ENCODE results near the gene PERCC1. TPM values are rescaled to one million over a fixed set of nuclear protein-coding genes. Genes with fewer than 3 reads are reported as not detected.

The PERCC1 gene
- polyA plus RNA-seq, 6 donors from 2014 or later, result not detected

DNA sequence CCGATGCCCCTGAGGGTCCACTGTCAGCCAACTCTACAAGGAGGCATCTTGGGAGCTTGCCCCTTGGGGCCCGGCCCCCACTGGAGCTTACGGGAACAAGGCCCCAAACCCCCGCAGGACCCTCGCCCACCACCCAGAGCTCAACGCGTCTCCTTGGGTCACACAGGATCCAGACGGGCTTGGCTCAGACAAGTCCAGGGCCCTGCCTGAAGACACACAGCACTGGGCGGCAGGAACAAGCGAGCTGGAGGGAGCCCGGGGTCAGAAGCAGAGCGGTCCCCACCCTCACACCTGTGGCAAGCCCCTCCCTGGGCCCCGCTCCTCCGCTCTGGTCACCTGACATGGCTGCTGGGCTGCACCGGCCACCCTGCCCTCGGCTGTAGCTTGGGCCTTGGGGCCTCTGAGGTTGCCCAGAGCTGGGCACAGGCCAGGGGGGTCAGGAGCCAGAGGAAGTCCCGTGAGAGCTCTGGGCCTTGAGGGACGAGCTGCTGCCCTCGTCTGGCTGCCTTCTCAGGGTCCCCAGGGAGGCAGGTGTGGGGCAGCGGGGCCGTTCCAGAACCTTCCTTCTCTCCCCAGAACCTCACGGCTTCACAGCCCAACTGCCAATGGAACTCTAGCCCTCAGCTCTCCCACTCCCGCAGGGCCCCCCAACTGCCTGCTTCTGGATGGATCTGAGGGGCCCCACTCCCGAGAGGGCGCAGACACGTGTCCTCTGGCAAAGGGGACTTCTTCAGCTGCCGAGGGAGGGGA is 13.3 kb downstream of the PERCC1 start, which contains the start of gene CCDC154:
Gene CCDC154, minus strand, starts transcription at position 577 of the 750 bp plus-strand sequence. Its CDS starts 234 bp downstream, at position 343.
- H3K27ac Mint-ChIP-seq, result peak within 1 kb of the TSS in 5 of 6 donors; percentile 34 to 99 (median 49)

GRCh38 chr16:1444730-1445517 is 14.0 kb downstream of the PERCC1 start:
- Mint-ChIP-seq H3K4me3 (peak overlapping the region in 3 of 8 donors; percentile 35 to 78 (median 72)), H3K9me3 (no peaks in the 10 kb centered on the region), H3K27ac (peak overlapping the region in 3 of 6 donors; percentile 49 to 99 (median 85)), H3K4me1 (peaks cover 0 to 4% (median 3%) of the 10 kb centered on the region in 3 donors), H3K27me3 (no peaks in the 10 kb centered on the region), H3K36me3 (no peaks in the 10 kb centered on the region)
- DNase-seq (no peak), ATAC-seq (ENCODE audit: low read depth in 2 of 2) (peak; percentile 57 to 66)

More for the DNA sequence above, 13.3 kb downstream of the PERCC1 start, which contains the start of gene CCDC154:
- H3K27me3 Mint-ChIP-seq, result no peaks in the 10 kb centered on the region
- peaks cover 0 to 5% (median 3%) of the 10 kb centered on the region in 3 donors for H3K4me1 Mint-ChIP-seq
- H3K9me3 Mint-ChIP-seq, result no peaks in the 10 kb centered on the region
- peak within 1 kb of the TSS in 3 of 8 donors; percentile 35 to 78 (median 72) for H3K4me3 Mint-ChIP-seq
- ATAC-seq (ENCODE audit: low read depth in 2 of 2) (no peak), DNase-seq (no peak)
- no peaks in the 10 kb centered on the region for H3K36me3 Mint-ChIP-seq

DNA sequence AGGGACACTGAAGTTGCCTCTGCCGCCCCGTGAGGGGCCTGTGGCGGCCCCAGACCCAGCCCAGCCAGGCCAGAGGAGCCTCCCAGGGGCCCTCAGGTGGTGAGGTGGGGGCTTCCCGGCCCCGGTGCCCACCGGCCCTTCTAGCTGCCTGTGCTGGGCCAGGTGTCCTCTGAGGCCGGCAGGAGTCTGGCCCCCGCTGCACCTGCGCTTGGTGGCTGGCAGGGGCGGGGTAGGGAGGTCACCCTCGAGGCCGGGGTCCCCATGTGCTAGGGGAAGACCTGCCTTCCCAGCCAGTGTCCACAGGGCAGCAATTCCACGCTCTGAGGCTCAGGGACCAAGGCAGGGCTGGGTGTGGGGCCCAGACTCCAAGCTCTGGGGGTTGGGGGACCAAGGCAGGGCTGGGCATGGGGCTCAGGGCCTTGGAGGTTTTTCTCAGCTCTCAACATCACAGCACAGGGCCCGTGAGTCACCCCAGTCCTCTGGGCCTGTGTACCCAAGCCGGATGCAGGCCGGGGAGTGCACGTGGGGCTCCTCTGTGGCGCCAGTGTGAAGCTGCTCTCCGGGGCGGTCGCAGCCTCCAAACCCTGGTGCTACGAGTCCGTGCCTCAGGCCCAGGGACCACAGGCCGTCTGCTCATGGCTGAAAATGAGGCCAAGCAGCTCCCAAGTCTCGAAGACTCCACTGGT is 14.8 kb downstream of the PERCC1 start:
- H3K9me3 Mint-ChIP-seq, result no peaks in the 10 kb centered on the region
- peak overlapping the region in 3 of 6 donors; percentile 85 to 99 (median 88) for H3K27ac Mint-ChIP-seq
- H3K4me1 Mint-ChIP-seq, result no peaks in the 10 kb centered on the region
- no peaks in the 10 kb centered on the region for H3K27me3 Mint-ChIP-seq
- DNase-seq (no peak), ATAC-seq (ENCODE audit: low read depth in 2 of 2) (peak in 1 of 2 donors; percentile 17)
- no peaks in the 10 kb centered on the region for H3K36me3 Mint-ChIP-seq
- peak overlapping the region in 1 of 8 donors; percentile 72 for H3K4me3 Mint-ChIP-seq

DNA sequence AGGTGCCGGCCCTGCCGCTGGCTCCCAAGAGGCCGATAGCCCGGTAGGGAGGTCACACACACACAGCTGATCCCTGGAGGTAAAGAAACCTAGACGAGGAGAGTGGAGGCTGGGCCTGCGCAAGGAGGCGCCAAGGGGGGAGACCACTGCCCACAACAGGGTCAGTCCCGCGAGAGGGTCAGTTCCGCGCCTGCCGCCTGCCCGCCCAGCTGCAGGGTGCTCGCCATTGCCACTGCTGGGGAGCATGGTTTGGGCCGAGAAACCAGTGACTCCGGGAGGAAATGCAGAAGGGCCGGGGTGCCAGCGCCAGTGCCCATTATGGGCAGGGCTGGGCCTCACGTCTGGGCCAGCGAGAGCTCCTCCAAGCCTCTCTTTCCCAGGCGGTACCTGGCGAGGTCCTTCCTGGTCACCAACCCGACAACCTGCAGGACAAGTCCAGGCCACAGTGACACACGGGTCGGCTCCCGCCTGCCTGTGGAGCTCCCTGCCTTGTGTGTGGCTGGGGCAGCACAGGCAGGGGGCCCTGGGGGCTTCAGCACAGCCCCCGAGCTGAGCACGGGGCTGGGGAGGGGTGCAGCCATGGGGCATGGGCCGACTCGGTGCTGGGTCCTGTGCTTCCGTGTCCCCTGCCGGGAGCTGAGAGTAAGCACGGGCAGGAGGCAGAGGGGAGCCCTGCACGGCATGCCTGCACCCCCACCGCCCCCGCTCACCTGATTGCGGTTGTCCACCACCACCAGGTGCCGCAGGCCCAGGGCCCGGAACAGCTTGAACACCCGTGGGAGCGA is 15.6 kb downstream of the PERCC1 start:
- Mint-ChIP-seq H3K4me3 (peak overlapping the region in 1 of 8 donors; percentile 20), H3K9me3 (no peaks in the 10 kb centered on the region), H3K27me3 (no peaks in the 10 kb centered on the region), H3K4me1 (no peaks in the 10 kb centered on the region), H3K27ac (peak overlapping the region in 3 of 6 donors; percentile 81 to 85 (median 83)), H3K36me3 (peaks cover 0 to 2% of the 10 kb centered on the region in 2 donors)
- ATAC-seq (ENCODE audit: low read depth in 2 of 2) (no peak), DNase-seq (no peak)

DNA sequence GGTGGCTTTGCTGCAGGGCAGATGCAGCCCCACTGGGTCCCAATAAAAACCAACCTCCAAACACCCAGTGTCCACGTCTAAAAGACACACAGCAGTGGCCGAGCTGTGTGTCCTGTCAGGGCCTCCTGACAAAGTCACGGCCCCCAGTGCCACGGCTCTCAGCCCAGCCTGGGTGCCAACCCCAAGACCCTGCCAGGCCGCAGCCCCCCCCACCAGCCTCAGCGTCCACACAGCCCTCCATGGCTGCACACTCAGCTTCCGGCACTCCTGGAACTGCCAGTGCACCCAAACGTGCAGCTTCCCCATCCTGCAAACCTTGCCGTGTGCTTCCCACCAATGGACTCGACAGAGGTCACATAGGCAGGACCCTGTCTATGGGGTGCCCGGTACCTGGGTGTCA is 17.1 kb downstream of the PERCC1 start:
- Mint-ChIP-seq H3K9me3 (no peaks in the 10 kb centered on the region), H3K4me3 (no peak overlapping the region), H3K4me1 (no peaks in the 10 kb centered on the region), H3K36me3 (peaks cover 0 to 9% of the 10 kb centered on the region in 2 donors), H3K27ac (peak overlapping the region in 1 of 6 donors; percentile 72), H3K27me3 (no peaks in the 10 kb centered on the region)
- ATAC-seq (ENCODE audit: low read depth in 2 of 2) (no peak), DNase-seq (no peak)

GRCh38 chr16:1448536-1449116 is 17.7 kb downstream of the PERCC1 start:
- H3K27ac Mint-ChIP-seq, result no peak overlapping the region
- H3K9me3 Mint-ChIP-seq, result no peaks in the 10 kb centered on the region
- H3K4me1 Mint-ChIP-seq, result no peaks in the 10 kb centered on the region
- H3K27me3 Mint-ChIP-seq, result no peaks in the 10 kb centered on the region
- DNase-seq (no peak), ATAC-seq (ENCODE audit: low read depth in 2 of 2) (no peak)
- H3K4me3 Mint-ChIP-seq, result no peak overlapping the region
- H3K36me3 Mint-ChIP-seq, result peaks cover 0 to 9% of the 10 kb centered on the region in 2 donors

GRCh38 chr16:1449201-1449788 is 18.4 kb downstream of the PERCC1 start:
- peak overlapping the region in 1 of 6 donors; percentile 76 for H3K27ac Mint-ChIP-seq
- no peak overlapping the region for H3K4me3 Mint-ChIP-seq
- ATAC-seq (ENCODE audit: low read depth in 2 of 2) (no peak), DNase-seq (no peak)
- no peaks in the 10 kb centered on the region for H3K27me3 Mint-ChIP-seq
- H3K36me3 Mint-ChIP-seq, result peaks cover 0 to 9% of the 10 kb centered on the region in 2 donors
- H3K9me3 Mint-ChIP-seq, result no peaks in the 10 kb centered on the region
- H3K4me1 Mint-ChIP-seq, result no peaks in the 10 kb centered on the region

GRCh38 chr16:1450218-1450617 is 19.3 kb downstream of the PERCC1 start:
- DNase-seq (no peak), ATAC-seq (ENCODE audit: low read depth in 2 of 2) (no peak)
- Mint-ChIP-seq H3K27me3 (no peaks in the 10 kb centered on the region), H3K27ac (peak overlapping the region in 1 of 6 donors; percentile 88), H3K4me1 (no peaks in the 10 kb centered on the region), H3K4me3 (no peak overlapping the region), H3K9me3 (no peaks in the 10 kb centered on the region), H3K36me3 (peaks cover 0 to 9% of the 10 kb centered on the region in 2 donors)

- H3K27ac Mint-ChIP-seq, result no peak overlapping the region
- H3K4me3 Mint-ChIP-seq, result no peak overlapping the region
- H3K4me1 Mint-ChIP-seq, result no peaks in the 10 kb centered on the region
- no peaks in the 10 kb centered on the region for H3K27me3 Mint-ChIP-seq
- ATAC-seq (ENCODE audit: low read depth in 2 of 2) (no peak), DNase-seq (no peak)
- H3K36me3 Mint-ChIP-seq, result peaks cover 0 to 9% of the 10 kb centered on the region in 2 donors
- no peaks in the 10 kb centered on the region for H3K9me3 Mint-ChIP-seq
Measured at GRCh38 chr16:1450841-1451240, 20.0 kb downstream of the PERCC1 start.

DNA sequence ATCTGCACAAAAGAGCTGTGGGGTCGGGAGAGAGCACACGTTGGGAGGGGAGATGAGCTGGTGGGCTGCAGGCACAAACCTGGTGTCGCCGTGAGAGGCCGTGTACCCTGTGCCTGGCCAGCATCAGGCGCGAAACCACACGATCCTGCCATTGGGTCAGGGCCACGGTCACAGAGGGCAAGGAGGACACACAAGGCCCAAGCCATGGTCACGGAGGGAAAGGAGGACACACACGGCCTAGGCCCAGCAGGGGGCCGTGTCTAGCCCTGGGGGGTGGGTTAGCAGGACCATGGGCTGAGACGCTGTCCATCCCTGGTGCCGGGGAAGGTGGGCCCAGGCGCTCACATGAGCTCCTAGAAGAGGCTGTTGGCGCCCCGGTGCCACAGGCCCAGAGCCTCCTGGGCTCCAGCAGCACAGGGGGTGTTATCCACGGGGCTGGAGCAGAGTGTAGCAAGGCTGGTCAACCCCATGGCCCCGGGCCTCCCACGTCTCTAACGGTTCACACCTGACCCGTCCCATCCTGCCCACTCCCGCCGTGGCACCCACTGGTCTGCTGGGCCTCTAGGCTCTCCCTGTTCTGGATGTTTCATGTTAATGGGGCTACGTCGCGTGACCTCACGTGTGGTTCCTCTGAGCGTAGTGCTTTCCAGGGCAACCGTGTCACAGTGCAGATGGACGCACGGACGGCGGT is 21.0 kb downstream of the PERCC1 start:
- no peak for ATAC-seq (ENCODE audit: low read depth in 2 of 2)
- no peak for DNase-seq
- Mint-ChIP-seq H3K4me3 (no peak overlapping the region), H3K4me1 (peaks cover 0 to 6% (median 0%) of the 10 kb centered on the region in 3 donors), H3K27ac (peak overlapping the region in 1 of 6 donors; percentile 96), H3K27me3 (no peaks in the 10 kb centered on the region), H3K9me3 (no peaks in the 10 kb centered on the region), H3K36me3 (peaks cover 0 to 9% of the 10 kb centered on the region in 2 donors)

DNA sequence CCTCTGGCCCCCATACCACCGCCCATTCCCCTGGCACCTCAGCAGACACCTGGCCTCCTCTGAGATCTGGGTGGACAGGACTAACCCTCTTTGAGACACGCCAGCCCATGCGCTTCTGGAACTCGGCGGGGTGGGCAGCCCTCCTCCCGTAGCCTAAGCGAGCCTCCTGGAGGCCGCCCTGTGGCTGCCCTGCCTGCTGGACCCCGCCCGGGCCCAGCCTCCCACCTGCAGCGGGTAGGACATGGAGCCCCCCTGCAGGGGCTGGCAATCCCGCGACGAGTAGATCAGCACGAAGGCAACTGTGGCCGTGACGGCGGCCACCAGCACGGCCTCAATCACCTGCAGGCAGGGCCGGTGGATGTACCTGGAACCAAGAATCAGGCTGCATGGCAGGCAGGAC is 21.7 kb downstream of the PERCC1 start:
- Mint-ChIP-seq H3K4me1 (peaks cover 0 to 7% (median 0%) of the 10 kb centered on the region in 3 donors), H3K27ac (peak overlapping the region in 1 of 6 donors; percentile 96), H3K36me3 (peaks cover 0 to 9% of the 10 kb centered on the region in 2 donors), H3K4me3 (no peak overlapping the region), H3K27me3 (no peaks in the 10 kb centered on the region), H3K9me3 (no peaks in the 10 kb centered on the region)
- ATAC-seq (ENCODE audit: low read depth in 2 of 2), result no peak
- no peak for DNase-seq
